HG02852 (cell line): ENCODE results near the gene ZDHHC12.

Experiments used
- ATAC-seq: cut with Tn5 transposase; IDR thresholded peaks from one replicate; pipeline ENCODE4 v1.9.1; 2021; ENCODE audit warnings: mild to moderate bottlenecking, moderate library complexity; ENCODE audit not compliant: unreplicated experiment

The ZDHHC12 gene

GRCh38 chr9:128723866-128724743 lies at the start of gene ZDHHC12:
Gene ZDHHC12, minus strand, starts transcription at chr9:128724127. Its CDS starts 34 bp downstream, at chr9:128724093.
- ATAC-seq = peak; percentile 93

GRCh38 chr9:128773049-128773448 lies 49.1 kb upstream of the ZDHHC12 start:
- no peak for ATAC-seq

- ATAC-seq = peak; percentile 85
Measured at GRCh38 chr9:128771745-128772519, 48.0 kb upstream of the ZDHHC12 start, which contains the start of gene ZER1. Gene ZER1, minus strand, starts transcription at chr9:128771927. Its CDS starts 16,362 bp downstream, at chr9:128755565.

- peak; percentile 21 for ATAC-seq
Measured at GRCh38 chr9:128771094-128771721, 47.3 kb upstream of the ZDHHC12 start.

- ATAC-seq = no peak
Measured at GRCh38 chr9:128770286-128771030, 46.5 kb upstream of the ZDHHC12 start.

- no peak for ATAC-seq
Measured at GRCh38 chr9:128768606-128769005, 44.7 kb upstream of the ZDHHC12 start.

GRCh38 chr9:128765499-128765898 lies 41.6 kb upstream of the ZDHHC12 start:
- no peak for ATAC-seq

GRCh38 chr9:128764361-128764760 lies 40.4 kb upstream of the ZDHHC12 start:
- no peak for ATAC-seq

GRCh38 chr9:128762671-128763449 lies 38.9 kb upstream of the ZDHHC12 start:
- ATAC-seq = no peak

GRCh38 chr9:128757602-128758001 lies 33.7 kb upstream of the ZDHHC12 start:
- ATAC-seq = no peak

GRCh38 chr9:128753627-128754026 lies 29.7 kb upstream of the ZDHHC12 start:
- no peak for ATAC-seq

GRCh38 chr9:128750926-128751595 lies 27.1 kb upstream of the ZDHHC12 start:
- ATAC-seq = no peak

- no peak for ATAC-seq
Measured at GRCh38 chr9:128747241-128747640, 23.3 kb upstream of the ZDHHC12 start.

- ATAC-seq = no peak
Measured at GRCh38 chr9:128743421-128743820, 19.5 kb upstream of the ZDHHC12 start.

- no peak for ATAC-seq
Measured at GRCh38 chr9:128742401-128742800, 18.5 kb upstream of the ZDHHC12 start.

- no peak for ATAC-seq
Measured at GRCh38 chr9:128735373-128735772, 11.4 kb upstream of the ZDHHC12 start.

- no peak for ATAC-seq
Measured at GRCh38 chr9:128733256-128733655, 9.3 kb upstream of the ZDHHC12 start.

- no peak for ATAC-seq
Measured at GRCh38 chr9:128732576-128732975, 8.6 kb upstream of the ZDHHC12 start.

- ATAC-seq = no peak
Measured at GRCh38 chr9:128731691-128732090, 7.8 kb upstream of the ZDHHC12 start.
